Epithelial cell of proximal tubule (primary cell): Measurements from ENCODE around the gene PPA2. TPM values are rescaled to one million over a fixed set of nuclear protein-coding genes. Genes with fewer than 3 reads are reported as not detected.
"Not testable (repeated sequence)": the region's sequence is repeated elsewhere in the genome, so short reads cannot be mapped to it uniquely, and the experiment has no call there.

Experiments used
- DNase-seq: peaks from one replicate; pipeline ENCODE4 v3.0.0-alpha.2; 2011; ENCODE audit warnings: low read depth
- H3K4me3 ChIP-seq: 2 replicates; pipeline ENCODE4 v1.5.1; 2011; ENCODE audit warnings: low read depth, mild to moderate bottlenecking, low read length
- CTCF ChIP-seq: conservative IDR thresholded peaks from 2 replicates; pipeline ENCODE4 v1.5.1; 2012; ENCODE audit warnings: low read depth, mild to moderate bottlenecking, low read length
- total RNA-seq: library from RNA; depleted of rRNA; stranded (reverse); fragments of >200 nt; gene quantifications from 2 replicates; pipeline ENCODE4 v1.2.3, GENCODE V29; 2015

PPA2 gene
- total RNA-seq, 1 donor from 2014 or later: 156 TPM

GRCh38 chr4:105471566-105472176 lies 2.2 kb downstream of the PPA2 start:
- peak overlapping the region; percentile 78 for H3K4me3 ChIP-seq
- no peak for DNase-seq
- peak; percentile 78 for TF ChIP-seq CTCF

- TF ChIP-seq CTCF: no peak
- no peak for DNase-seq
- no peak overlapping the region for H3K4me3 ChIP-seq
Observed at GRCh38 chr4:105470766-105471165, 3.1 kb downstream of the PPA2 start.

- no peak for TF ChIP-seq CTCF
- DNase-seq: no peak
- no peak overlapping the region for H3K4me3 ChIP-seq
Observed at GRCh38 chr4:105469736-105470135, 4.1 kb downstream of the PPA2 start.

GRCh38 chr4:105466580-105466979 lies 7.3 kb downstream of the PPA2 start:
- no peak overlapping the region for H3K4me3 ChIP-seq
- no peak for DNase-seq
- no peak for TF ChIP-seq CTCF

- H3K4me3 ChIP-seq, DNase-seq: not testable (repeated sequence)
Observed at GRCh38 chr4:105464563-105464962, 9.3 kb downstream of the PPA2 start.

- TF ChIP-seq CTCF: no peak
- no peak overlapping the region for H3K4me3 ChIP-seq
- DNase-seq: no peak
Observed at GRCh38 chr4:105462576-105462975, 11.3 kb downstream of the PPA2 start.

- H3K4me3 ChIP-seq: no peak overlapping the region
- DNase-seq: no peak
- no peak for TF ChIP-seq CTCF
Observed at GRCh38 chr4:105461621-105462382, 12.1 kb downstream of the PPA2 start.
